Endothelial cell of umbilical vein (primary cell): Measurements from ENCODE around the gene TJP1.

Source experiments
- CTCF ChIP-seq, 2 donors: IDR thresholded peaks; 1 replicate in 1 of 2; 2 replicates in 1 of 2; pipeline ENCODE4 v1.5.1; 2011; ENCODE audit warnings: low read length in 2 of 2, mild to moderate bottlenecking in 2 of 2, moderate library complexity in 2 of 2, control low read depth in 1 of 2, inconsistent platforms in 1 of 2, low read depth in 1 of 2; ENCODE audit not compliant: insufficient read depth in 1 of 2; ENCODE audit errors: extremely low read depth in 1 of 2
- EZH2 ChIP-seq: IDR thresholded peaks from 2 replicates; pipeline ENCODE4 v1.6.1; 2012; ENCODE audit warnings: borderline replicate concordance, low read depth, mild to moderate bottlenecking, moderate library complexity, low read length, inconsistent platforms; ENCODE audit not compliant: severe bottlenecking
- FOS ChIP-seq: IDR thresholded peaks from 2 replicates; pipeline ENCODE4 v1.6.1; 2011; ENCODE audit warnings: mild to moderate bottlenecking, low read length, moderate library complexity, borderline replicate concordance; ENCODE audit not compliant: insufficient read depth
- GATA2 ChIP-seq: IDR thresholded peaks from 2 replicates; pipeline ENCODE4 v1.7.0; 2011; ENCODE audit warnings: low read depth, mild to moderate bottlenecking, moderate library complexity, mixed read lengths, low read length; ENCODE audit not compliant: insufficient read length, insufficient read depth
- JUN ChIP-seq: IDR thresholded peaks from 2 replicates; pipeline ENCODE4 v1.6.1; 2011; ENCODE audit warnings: borderline replicate concordance, low read depth; ENCODE audit not compliant: insufficient read length, insufficient read depth
- MAX ChIP-seq: IDR thresholded peaks from 2 replicates; pipeline ENCODE4 v1.6.1; 2011; ENCODE audit not compliant: insufficient read depth, insufficient read length
- MYC ChIP-seq: IDR thresholded peaks from one replicate; pipeline ENCODE4 v1.6.1; 2011; ENCODE audit warnings: mild to moderate bottlenecking, low read depth, low read length
- POLR2A ChIP-seq: IDR thresholded peaks from 2 replicates; pipeline ENCODE4 v1.6.1; 2012; ENCODE audit warnings: low read depth, mild to moderate bottlenecking, control low read depth, low read length
- POLR2AphosphoS5 ChIP-seq: IDR thresholded peaks from 2 replicates; pipeline ENCODE4 v1.6.1; 2012; ENCODE audit warnings: low read depth, mild to moderate bottlenecking, control low read depth, low read length, moderate library complexity; ENCODE audit not compliant: insufficient read depth

GRCh38 chr15:29799859-29800258, 22.4 kb downstream of the TJP1 start:
- TF ChIP-seq CTCF (IDR thresholded peaks at IDR 0.05; ENCODE audit: extremely low read depth in 1 of 2, insufficient read depth in 1 of 2, low read depth in 1 of 2, low read length in 2 of 2) (no peak), EZH2 (no peak), POLR2AphosphoS5 (no peak), POLR2A (no peak), MYC (no peak), GATA2 (no peak), JUN (no peak), MAX (no peak), FOS (no peak)
